T-helper 2 cell (primary cell): ENCODE measurements around the gene KCTD19.

Source experiments
- DNase-seq, 5 experiments: peaks; one replicate each; pipeline versions ENCODE4 v3.0.0 to v3.0.0-alpha.2; 2012 to 2022

KCTD19 gene

GRCh38 chr16:67258161-67258835 is 68.2 kb downstream of the KCTD19 start:
- DNase-seq: no peak

GRCh38 chr16:67257486-67258160 is 68.9 kb downstream of the KCTD19 start:
- DNase-seq: no peak

- DNase-seq: no peak
Measured at GRCh38 chr16:67256701-67257230, 69.8 kb downstream of the KCTD19 start.

GRCh38 chr16:67255553-67256221 is 70.9 kb downstream of the KCTD19 start:
- no peak for DNase-seq

- no peak for DNase-seq
Measured at GRCh38 chr16:67254801-67255552, 71.6 kb downstream of the KCTD19 start.

GRCh38 chr16:67252609-67253497 is 73.7 kb downstream of the KCTD19 start:
- DNase-seq: no peak

- DNase-seq: no peak
Measured at GRCh38 chr16:67250045-67250327, 76.6 kb downstream of the KCTD19 start.

- no peak for DNase-seq
Measured at GRCh38 chr16:67249178-67250044, 77.1 kb downstream of the KCTD19 start.

GRCh38 chr16:67248401-67249177 is 78.0 kb downstream of the KCTD19 start, which contains the start of gene SLC9A5:
Gene SLC9A5 (plus strand): TSS chr16:67248979. CDS start chr16:67249015, 36 bp downstream.
- peak in 1 of 5 experiments; percentile 45 for DNase-seq

GRCh38 chr16:67248073-67248400 is 78.5 kb downstream of the KCTD19 start:
- DNase-seq: no peak

- peak; percentile 93 to 97 (median 95) for DNase-seq
Measured at GRCh38 chr16:67247192-67248072, 79.1 kb downstream of the KCTD19 start, which contains the start of gene FHOD1. Gene FHOD1 (minus strand): TSS chr16:67247481. CDS start chr16:67247410, 71 bp downstream.

- peak in 2 of 5 experiments; percentile 30 to 38 for DNase-seq
Measured at GRCh38 chr16:67246756-67247191, 79.8 kb downstream of the KCTD19 start.

GRCh38 chr16:67246081-67246755 is 80.3 kb downstream of the KCTD19 start:
- peak in 3 of 5 experiments; percentile 29 to 64 (median 36) for DNase-seq

GRCh38 chr16:67245674-67246080 is 80.9 kb downstream of the KCTD19 start:
- no peak for DNase-seq

GRCh38 chr16:67245186-67245585 is 81.4 kb downstream of the KCTD19 start:
- DNase-seq: no peak

GRCh38 chr16:67244387-67245185 is 82.0 kb downstream of the KCTD19 start:
- DNase-seq: peak; percentile 35 to 89 (median 64)

- DNase-seq: no peak
Measured at GRCh38 chr16:67243481-67243880, 83.1 kb downstream of the KCTD19 start.
